CD4-positive, alpha-beta T cell treated with Interleukin-12 subunit alpha and Interleukin-12 subunit beta, for 1 hour (primary cell): ENCODE measurements around the gene LYPLAL1.
"Not testable (repeated sequence)": the region's sequence is repeated elsewhere in the genome, so short reads cannot be mapped to it uniquely, and the experiment has no call there.

ENCODE experiments used
- DNase-seq: peaks from one replicate; pipeline ENCODE4 v3.0.0-alpha.2; 2020

Gene LYPLAL1

GRCh38 chr1:219223496-219223895, 49.8 kb downstream of the LYPLAL1 start:
- no peak for DNase-seq

- no peak for DNase-seq
Measured at GRCh38 chr1:219226196-219226595, 52.5 kb downstream of the LYPLAL1 start.

- DNase-seq, result no peak
Measured at GRCh38 chr1:219227360-219228057, 53.8 kb downstream of the LYPLAL1 start.

GRCh38 chr1:219228058-219228419, 54.4 kb downstream of the LYPLAL1 start:
- DNase-seq, result no peak

- DNase-seq, result no peak
Measured at GRCh38 chr1:219232890-219233289, 59.2 kb downstream of the LYPLAL1 start.

- peak; percentile 3 for DNase-seq
Measured at GRCh38 chr1:219235903-219236481, 62.3 kb downstream of the LYPLAL1 start.

- no peak for DNase-seq
Measured at GRCh38 chr1:219236933-219237610, 63.4 kb downstream of the LYPLAL1 start.

GRCh38 chr1:219239518-219239917, 65.8 kb downstream of the LYPLAL1 start:
- no peak for DNase-seq

GRCh38 chr1:219244864-219245263, 71.2 kb downstream of the LYPLAL1 start:
- no peak for DNase-seq

GRCh38 chr1:219247441-219247840, 73.8 kb downstream of the LYPLAL1 start:
- DNase-seq, result no peak

GRCh38 chr1:219250468-219250867, 76.8 kb downstream of the LYPLAL1 start:
- not testable (repeated sequence) for DNase-seq

- no peak for DNase-seq
Measured at GRCh38 chr1:219257751-219258150, 84.1 kb downstream of the LYPLAL1 start.

GRCh38 chr1:219261454-219261853, 87.8 kb downstream of the LYPLAL1 start:
- no peak for DNase-seq
